Fibroblast of lung (primary cell): ENCODE measurements around the gene RAP1A.

Source experiments
- EZH2 ChIP-seq: IDR thresholded peaks from 2 replicates; pipeline ENCODE4 v1.5.1; 2012; ENCODE audit warnings: low read length, control low read depth, mild to moderate bottlenecking; ENCODE audit errors: missing control alignments
- TF ChIP-seq, protein P1 (sequence below), 2 donors: IDR thresholded peaks in 1 of 2; conservative IDR thresholded peaks in 1 of 2; 1 replicate in 1 of 2; 2 replicates in 1 of 2; pipeline ENCODE4 v1.5.1; 2011 to 2012; ENCODE audit warnings: low read length in 2 of 2, control low read depth in 1 of 2, inconsistent platforms in 1 of 2, low read depth in 1 of 2, mild to moderate bottlenecking in 1 of 2

DNA sequence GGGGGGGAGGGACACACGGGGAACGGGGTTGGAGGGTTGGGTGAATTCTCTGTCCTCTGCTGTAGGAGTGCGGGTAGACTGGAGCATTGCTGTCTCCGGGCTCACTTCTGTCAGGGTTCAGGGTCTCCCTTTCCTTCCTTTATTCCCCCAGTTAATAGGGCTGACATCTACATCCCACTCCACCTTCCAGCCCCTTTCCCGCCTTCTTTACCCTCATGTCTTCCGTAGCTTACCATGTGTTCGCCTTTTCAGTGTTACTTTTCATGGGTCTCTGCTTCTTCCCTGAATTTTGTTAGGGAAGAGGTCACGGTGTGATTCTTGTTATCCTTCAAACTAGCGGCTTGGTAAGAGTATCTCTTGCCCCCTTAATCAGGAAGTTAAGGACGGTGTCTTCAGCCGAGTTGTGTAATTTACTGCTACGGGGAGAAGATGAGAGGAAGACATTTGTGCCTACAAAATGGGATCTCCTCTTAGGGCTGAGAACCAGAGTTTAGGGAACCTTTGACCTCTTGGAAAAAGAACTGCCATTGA lies 917 bp downstream of the RAP1A start:
- TF ChIP-seq, protein P1, sequence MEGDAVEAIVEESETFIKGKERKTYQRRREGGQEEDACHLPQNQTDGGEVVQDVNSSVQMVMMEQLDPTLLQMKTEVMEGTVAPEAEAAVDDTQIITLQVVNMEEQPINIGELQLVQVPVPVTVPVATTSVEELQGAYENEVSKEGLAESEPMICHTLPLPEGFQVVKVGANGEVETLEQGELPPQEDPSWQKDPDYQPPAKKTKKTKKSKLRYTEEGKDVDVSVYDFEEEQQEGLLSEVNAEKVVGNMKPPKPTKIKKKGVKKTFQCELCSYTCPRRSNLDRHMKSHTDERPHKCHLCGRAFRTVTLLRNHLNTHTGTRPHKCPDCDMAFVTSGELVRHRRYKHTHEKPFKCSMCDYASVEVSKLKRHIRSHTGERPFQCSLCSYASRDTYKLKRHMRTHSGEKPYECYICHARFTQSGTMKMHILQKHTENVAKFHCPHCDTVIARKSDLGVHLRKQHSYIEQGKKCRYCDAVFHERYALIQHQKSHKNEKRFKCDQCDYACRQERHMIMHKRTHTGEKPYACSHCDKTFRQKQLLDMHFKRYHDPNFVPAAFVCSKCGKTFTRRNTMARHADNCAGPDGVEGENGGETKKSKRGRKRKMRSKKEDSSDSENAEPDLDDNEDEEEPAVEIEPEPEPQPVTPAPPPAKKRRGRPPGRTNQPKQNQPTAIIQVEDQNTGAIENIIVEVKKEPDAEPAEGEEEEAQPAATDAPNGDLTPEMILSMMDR (conservative IDR thresholded peaks at IDR 0.05 in 1 of 2, IDR thresholded peaks at IDR 0.05 in 1 of 2; ENCODE audit: low read depth in 1 of 2, low read length in 2 of 2), result no peak
- TF ChIP-seq EZH2, result no peak
